Fibroblast of the conjunctiva (primary cell): Measurements from ENCODE around the gene ATP1A2.

ENCODE experiments used
- DNase-seq: peaks from one replicate; pipeline ENCODE4 v3.0.0-alpha.2; 2010; ENCODE audit warnings: low read depth

Gene ATP1A2

GRCh38 chr1:160115545-160116282 lies at the start of gene ATP1A2:
Gene ATP1A2 (plus strand): TSS chr1:160115759. CDS start chr1:160115862, 103 bp downstream.
- DNase-seq, result no peak

DNA sequence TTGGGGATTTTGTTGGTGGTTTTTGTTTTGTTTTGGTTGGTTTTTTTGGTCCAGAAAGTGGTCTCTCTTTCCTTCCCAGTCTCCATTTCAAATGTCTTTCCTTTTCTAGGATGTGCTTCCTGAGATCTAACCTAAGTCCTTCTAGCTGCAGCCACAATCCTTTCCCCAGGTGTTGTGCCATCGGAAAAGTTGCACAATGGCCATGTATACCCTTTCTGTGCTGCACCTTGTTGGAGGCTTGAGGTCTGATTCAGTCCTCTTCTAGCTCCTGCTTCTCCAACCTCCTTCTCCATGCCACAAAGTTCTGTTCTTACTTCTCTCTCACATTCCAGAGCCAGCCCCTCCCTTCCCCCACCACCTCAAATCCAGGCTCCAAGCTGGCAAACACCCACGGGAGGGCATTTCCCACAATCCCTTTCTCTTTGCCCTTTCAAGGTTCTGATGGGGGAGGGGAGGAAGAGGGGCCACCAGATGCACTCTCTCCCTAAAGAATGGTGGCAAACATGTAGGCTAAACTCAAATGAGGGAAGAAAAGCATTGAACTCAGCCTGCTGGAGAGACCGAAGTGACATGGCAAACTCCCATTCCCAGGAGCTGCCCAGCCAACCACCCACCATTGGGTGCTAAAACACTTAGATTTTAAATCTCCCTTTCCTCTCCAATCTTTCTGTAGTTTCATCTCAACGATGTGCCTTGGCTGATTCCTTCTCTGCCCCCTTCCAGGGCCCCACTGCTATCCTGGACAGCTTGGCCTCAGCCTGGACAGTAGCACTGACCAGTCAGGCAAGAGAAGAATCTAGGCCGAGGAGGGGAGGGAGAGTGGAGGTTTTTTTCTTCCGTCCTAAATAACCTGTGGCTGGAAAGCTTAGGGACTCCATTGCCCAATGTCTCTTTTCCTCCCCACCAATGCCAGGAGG lies 48.5 kb upstream of the ATP1A2 start:
- no peak for DNase-seq

- DNase-seq, result no peak
These were observed 47.3 kb upstream of the ATP1A2 start for GRCh38 chr1:160068225-160068624.

DNA sequence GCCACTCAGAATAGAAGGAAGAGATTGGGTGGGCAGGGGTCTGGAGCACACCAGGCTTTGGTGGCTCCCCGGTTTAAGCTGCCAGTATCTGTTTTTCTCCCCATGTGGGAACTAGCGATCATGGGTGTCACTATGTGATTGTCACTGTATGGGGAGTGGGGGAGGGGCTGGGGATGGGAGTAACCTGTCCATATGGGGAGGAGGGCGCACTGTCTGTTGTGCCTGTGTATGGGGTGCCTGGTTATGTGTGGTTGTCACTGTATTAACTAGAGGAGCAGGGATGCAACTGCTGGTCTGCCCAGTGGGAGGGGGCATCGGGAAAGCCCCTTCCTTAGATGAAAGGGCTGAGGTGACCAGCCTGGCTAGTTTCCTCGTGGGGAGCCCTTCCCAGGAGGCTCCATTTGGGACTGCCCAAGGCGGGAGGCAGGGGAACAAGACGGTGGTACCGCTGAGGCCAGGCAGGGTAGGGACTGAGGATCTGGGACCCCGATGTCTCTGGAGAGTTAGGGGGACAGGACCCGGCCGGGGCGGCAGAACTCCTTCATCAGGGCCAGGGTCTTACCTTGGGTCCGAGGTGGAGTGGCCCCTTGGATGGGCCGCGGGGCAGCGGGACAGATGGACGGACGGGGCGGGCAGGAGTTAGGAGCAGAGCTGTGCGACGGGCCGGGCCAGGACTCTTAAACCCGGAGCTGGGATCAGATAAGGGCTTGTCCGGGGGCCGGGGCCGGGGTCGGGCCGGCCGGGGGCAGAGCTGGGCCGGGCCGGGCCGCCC lies 45.9 kb upstream of the ATP1A2 start, which contains the start of gene KCNJ10:
Gene KCNJ10, minus strand, starts transcription at position 701 of the 772 bp plus-strand sequence. CDS start 27,628 bp downstream, outside the sequence.
- no peak for DNase-seq

DNA sequence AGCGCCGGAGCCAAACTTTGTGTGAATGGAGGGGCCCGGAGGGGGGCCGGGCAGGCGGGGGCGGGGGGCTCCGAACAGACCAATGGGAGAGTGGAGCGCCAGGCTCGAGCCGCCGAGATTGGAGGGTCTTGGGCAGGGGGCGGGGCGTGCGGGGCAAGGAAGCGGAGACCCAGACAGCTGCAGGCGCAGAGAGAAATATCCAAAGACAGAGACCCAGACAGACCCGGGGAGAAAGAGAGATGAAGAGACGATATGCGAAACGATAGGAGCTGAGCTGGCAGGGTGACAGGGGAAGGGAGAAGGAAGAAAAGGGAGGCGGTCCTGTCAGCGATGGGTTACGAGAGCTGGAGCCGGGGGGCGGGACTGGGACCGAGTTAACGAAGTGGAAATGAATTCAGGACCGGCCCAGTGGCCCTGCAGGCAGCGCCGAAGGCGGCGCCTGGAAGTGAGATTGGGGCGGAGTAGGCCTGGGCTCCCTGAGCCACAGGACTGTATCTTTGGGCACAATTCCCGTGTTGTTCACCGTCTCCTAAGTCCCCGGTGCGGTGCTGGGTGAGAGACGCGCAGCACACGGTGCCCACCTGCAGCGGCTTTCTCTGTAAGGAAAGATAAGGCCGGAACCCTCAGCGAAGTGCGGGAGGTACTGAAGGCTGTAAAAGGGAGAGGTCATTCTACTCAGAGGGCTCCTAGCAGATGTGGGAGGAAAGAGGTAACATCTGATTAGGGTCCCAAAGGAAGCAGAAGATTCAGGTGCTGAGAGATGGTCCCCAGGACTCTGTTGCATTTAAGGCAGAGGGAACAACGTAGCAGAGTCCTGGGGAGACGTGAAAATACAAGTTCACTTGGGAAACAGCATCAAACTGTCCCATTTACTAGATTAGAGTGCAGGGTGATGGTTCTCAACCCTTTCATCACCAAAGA lies 45.1 kb upstream of the ATP1A2 start:
- no peak for DNase-seq

- DNase-seq, result no peak
These were observed 44.3 kb upstream of the ATP1A2 start for GRCh38 chr1:160071289-160071688.

DNA sequence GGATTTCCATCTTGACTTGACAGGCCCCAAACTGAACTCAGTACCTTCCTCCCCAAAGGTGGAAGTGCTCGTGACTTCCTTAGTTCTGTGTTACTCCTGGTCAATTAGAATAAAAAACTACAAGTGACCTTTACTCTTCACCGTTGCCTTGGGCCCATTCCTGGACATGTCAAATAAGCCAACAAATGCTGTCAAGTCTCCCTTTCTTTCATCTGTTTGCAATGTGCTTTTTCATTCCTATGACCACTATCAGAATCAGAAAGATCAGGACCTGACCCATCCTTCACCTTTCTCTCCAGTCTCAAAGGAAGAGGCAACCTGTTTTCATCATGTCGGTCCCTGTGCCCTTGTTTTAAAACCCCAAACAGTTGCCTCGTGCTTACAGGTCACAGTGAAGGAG lies 40.7 kb upstream of the ATP1A2 start:
- no peak for DNase-seq

GRCh38 chr1:160075836-160076235 lies 39.7 kb upstream of the ATP1A2 start:
- DNase-seq, result no peak

DNA sequence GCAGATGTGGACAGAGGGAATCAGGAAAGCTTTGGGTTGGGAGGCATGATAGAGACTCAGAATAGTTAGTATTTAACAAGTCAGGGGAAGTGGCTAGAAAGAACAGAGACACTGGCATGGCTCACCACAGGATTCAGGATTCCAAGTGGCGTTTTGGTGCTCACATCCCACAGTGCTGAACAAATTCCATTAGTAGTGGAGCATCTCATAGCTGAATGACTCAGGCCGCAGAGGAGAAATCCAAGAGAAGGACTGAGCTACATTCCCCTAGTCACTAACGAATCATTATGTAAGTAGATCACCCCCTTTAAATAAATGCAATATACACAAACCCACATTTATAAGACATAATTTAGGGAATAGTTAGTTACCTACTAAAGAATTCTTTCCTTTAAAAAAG lies 39.3 kb upstream of the ATP1A2 start:
- DNase-seq, result no peak

DNA sequence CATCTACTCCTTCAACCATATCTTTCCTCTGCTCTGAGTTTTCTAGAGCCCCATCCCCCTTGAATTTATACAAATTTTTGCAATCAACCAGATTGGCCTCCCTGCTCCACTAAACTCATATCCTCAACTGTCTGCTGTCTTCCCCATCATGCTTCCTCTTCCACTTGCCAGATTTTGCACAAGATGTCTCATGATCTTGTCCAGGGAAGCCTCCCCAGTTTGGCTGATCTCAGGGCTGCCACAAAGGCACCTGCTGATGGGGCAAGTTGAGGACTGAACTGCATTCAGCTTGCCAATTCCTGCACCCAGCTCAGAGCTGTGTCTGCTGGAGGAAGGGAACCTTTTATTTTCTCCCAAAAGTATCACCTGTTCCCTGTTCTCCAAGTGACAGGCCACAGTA lies 38.1 kb upstream of the ATP1A2 start:
- no peak for DNase-seq

DNA sequence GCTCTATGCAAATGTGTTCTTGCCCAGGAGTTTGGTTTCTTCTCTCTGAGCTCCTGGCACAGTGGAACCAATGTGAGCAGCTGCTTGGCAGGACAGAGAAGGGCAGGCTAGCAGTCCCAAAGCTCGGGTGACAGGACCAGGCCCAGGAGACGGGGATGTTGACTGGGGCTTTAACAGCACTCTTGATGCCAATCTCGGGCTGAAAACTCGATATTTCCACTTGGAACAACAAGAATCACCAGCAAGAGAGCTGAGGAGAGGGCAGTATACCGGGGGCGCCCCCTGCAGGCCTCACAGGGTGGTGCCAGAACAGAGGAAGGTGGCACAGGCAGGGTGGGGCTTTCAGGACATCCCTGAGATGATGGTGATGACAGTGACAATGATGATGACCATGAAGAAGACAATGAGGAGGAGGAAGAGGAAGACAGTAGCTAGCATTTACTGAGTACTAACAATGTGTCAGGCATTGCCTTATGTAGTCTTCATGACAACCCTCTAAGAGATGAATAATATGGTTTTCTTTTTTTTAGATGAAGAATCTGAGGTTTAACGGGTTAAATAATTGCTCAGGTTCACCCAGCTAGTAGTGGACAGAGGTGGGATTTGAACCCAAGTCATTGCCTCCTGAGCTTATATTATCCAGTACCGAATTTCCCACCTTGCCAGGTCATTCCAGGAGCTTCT lies 36.9 kb upstream of the ATP1A2 start:
- no peak for DNase-seq

DNA sequence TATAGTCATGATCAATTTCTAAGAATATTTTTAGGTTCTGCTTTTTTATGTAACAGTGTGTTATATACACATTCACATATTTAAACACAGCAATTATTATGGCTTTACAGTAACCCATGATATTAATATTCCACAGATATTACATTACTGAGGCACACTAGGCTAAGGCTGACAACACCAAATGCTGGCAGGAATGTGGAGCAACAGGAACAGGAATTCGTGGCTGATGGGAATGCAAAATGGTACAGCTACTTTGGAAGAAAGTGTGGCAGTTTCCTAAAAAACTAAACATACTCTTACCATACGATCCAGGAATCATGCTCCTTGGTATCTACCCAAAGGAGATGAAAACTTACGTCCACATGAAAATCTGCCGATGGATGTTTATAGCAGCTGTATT lies 36.1 kb upstream of the ATP1A2 start:
- no peak for DNase-seq

DNA sequence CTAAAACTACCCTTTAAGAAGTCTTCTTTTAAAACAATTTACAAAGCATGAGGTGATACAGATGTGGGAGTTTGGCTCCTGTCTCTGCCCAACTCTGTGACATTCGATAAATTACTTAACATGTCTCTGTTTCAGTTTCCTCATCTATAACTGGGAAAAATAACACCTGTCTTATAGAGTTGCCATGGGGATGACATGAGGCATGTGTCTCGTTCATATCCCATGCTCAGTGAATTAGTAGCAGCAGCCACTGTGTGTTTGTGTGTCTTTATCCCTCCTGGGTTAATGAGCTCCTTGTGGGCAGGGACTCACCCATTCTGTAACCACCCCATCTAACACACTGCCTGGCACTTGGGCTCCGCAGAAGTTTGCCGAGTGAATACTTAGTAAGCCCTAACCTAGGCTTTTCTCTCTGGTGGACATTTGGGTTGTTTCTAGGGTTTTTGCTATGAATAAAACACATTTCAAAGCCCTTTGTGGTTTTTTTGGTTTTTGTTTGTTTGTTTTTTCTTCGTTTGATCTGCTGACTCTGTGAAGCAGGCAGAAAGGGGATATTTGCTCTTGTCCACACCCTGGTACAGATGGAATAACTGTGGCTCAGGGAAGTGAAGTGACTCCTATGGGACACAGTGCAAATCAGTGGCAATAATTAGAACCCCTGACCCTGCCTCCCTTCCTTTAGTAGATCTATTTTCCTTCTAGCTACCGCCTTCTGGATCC lies 35.0 kb upstream of the ATP1A2 start:
- DNase-seq, result no peak

GRCh38 chr1:160081261-160081936 lies 34.2 kb upstream of the ATP1A2 start, which contains the start of gene KCNJ9:
Gene KCNJ9 (plus strand): TSS chr1:160081538. CDS start chr1:160084031, 2,493 bp downstream.
- DNase-seq, result no peak

- DNase-seq, result no peak
These were observed 33.1 kb upstream of the ATP1A2 start for GRCh38 chr1:160082487-160082886.

GRCh38 chr1:160082926-160083325 lies 32.6 kb upstream of the ATP1A2 start:
- DNase-seq, result no peak

GRCh38 chr1:160083968-160084770 lies 31.4 kb upstream of the ATP1A2 start:
- DNase-seq, result no peak

GRCh38 chr1:160084771-160085321 lies 30.7 kb upstream of the ATP1A2 start:
- DNase-seq, result no peak
